SK-N-MC (cell line): ENCODE measurements around the gene RPGRIP1L.

Source experiments
- DNase-seq: peaks from one replicate; pipeline ENCODE4 v3.0.0-alpha.2; 2011; ENCODE audit warnings: low read depth, low spot score
- H3K27ac ChIP-seq: fragments of 200-600 bp; sonication (generic); 2 replicates; pipeline ENCODE4 v1.5.1; 2016; ENCODE audit warnings: mixed run types
- H3K36me3 ChIP-seq: fragments of 200-600 bp; sonication (generic); 2 replicates; pipeline ENCODE4 v1.6.1; 2017; ENCODE audit warnings: antibody characterized with exemption, low read length, mixed read lengths; ENCODE audit not compliant: insufficient read depth
- H3K4me3 ChIP-seq: fragments of 200-600 bp; sonication (generic); 2 replicates; pipeline ENCODE4 v1.5.1; 2016
- H3K9ac ChIP-seq: fragments of 200-600 bp; sonication (generic); 2 replicates; pipeline ENCODE4 v1.8.0; 2017; ENCODE audit warnings: mixed run types, mixed read lengths; ENCODE audit not compliant: insufficient read length
- H3K9me3 ChIP-seq: fragments of 200-600 bp; sonication (generic); 2 replicates; pipeline ENCODE4 v1.6.1; 2017; ENCODE audit warnings: low read depth, mild to moderate bottlenecking, antibody characterized with exemption, low read length, moderate library complexity, mixed read lengths
- EZH2 ChIP-seq: fragments of 200-600 bp; sonication (generic); IDR thresholded peaks from one replicate; pipeline ENCODE4 v1.6.1; 2017; ENCODE audit warnings: antibody characterized with exemption
- FOXP2 ChIP-seq: optimal IDR thresholded peaks from 2 replicates; pipeline ENCODE3; 2011; ENCODE audit warnings: mild to moderate bottlenecking, moderate library complexity; ENCODE audit not compliant: insufficient read depth; ENCODE audit errors: extremely low read length, control extremely low read depth
- POLR2AphosphoS5 ChIP-seq: IDR thresholded peaks from 2 replicates; pipeline ENCODE4 v1.6.1; 2012; ENCODE audit warnings: mild to moderate bottlenecking, low read depth, low read length, borderline replicate concordance

The RPGRIP1L gene

DNA sequence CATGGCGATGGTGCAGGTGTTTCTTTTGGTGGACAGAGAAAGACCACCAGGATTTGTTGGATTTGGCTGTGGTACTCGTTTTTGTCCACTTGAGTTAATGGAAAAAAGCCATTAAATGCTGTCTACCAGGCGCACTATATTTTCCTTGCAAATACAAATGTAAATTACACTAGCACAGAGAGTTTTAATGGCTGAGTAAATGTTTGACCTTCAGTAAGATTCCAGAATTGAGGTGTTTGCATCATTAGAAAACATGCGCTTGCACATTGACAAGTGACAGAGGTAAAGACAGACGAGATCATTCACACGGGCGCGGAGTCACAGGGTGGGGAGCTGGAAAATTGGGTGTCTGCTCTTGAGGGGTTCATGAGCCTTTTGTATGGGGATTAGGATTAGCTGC, 147.1 kb downstream of the RPGRIP1L start:
- H3K9ac ChIP-seq: no peak overlapping the region
- no peak overlapping the region for H3K27ac ChIP-seq
- no peak for DNase-seq
- H3K9me3 ChIP-seq: no peaks in the 10 kb centered on the region
- H3K36me3 ChIP-seq: no peaks in the 10 kb centered on the region
- no peak overlapping the region for H3K4me3 ChIP-seq
- no peak for TF ChIP-seq FOXP2
- no peak for TF ChIP-seq EZH2
- no peak for TF ChIP-seq POLR2AphosphoS5

DNA sequence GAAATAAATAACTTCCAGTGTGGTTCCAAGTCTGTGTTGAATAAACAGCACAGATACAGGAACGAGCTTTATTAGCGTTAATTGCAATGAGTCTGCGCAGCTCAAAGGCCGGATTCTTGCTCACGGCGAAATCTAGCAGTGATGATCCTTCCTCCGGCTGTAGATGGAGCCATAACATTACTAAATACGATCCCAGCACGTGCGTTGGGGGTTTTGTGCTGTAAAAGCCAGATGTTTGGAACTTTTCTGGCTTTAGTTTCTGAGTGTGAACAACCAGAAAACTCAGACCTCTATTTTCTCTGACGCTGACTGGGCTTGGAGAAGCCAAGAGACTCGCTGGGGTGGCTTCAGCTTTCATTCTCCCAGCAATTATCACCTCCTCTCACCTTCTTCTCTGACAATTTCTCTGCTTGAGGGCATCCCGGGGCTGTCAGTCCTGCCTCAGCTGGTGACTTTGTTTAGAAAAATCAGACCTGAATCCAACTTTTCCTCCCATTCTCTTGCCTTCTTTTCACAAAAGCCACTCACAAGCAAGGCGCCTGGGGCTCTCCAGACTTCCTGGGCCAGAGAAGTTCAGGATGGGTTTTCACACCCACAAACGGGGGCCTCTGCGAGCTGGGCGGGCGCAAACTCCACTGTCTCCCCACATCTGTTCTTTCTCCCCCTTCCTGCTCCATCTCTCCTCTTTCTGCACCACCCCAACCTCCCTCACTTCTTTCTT, 153.5 kb downstream of the RPGRIP1L start:
- H3K4me3 ChIP-seq: peak overlapping the region; percentile 58
- DNase-seq: peak; percentile 65
- H3K27ac ChIP-seq: peak overlapping the region; percentile 82
- no peaks in the 10 kb centered on the region for H3K36me3 ChIP-seq
- TF ChIP-seq FOXP2 (peak; percentile 58), EZH2 (no peak), POLR2AphosphoS5 (no peak)
- peak overlapping the region; percentile 41 for H3K9ac ChIP-seq
- no peaks in the 10 kb centered on the region for H3K9me3 ChIP-seq
